Measurements from ENCODE around the gene MYO1D. TPM values are rescaled to one million over a fixed set of nuclear protein-coding genes. Genes with fewer than 3 reads are reported as not detected.
A peak's percentile ranks its signal among the peaks of the same experiment; 100 is the strongest.

MYO1D gene
- total RNA-seq, 1 experiment from 2014 or later: 1.3 TPM

DNA sequence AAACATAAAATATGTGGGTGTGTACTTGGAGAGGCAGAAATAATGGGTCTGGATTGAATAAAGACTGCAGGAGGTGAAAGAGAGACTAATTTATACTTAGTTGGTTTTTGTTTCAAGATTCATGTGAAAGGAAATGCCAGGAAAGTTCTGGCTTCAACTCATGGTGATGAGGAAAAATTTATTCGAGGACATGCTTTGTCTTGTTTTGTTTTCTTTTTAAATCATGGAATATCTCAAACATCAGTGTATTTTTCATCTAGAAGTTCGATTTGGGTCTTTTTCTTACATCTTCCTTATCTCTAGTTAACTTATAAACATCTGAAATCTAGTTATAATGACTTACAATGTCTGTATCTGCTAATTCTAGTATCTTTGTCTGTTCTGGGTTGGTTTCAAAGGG lies 275.1 kb downstream of the MYO1D start:
- CTCF ChIA-PET: no interaction called here
- no TSS peak for BruUV-seq (replicated peaks)
- DNase-seq (ENCODE audit: low read depth, low spot score) (no peak), ATAC-seq (no peak)
- POLR2A ChIA-PET: no interaction called here
- no peaks in the 10 kb centered on the region for H3K9me3 ChIP-seq (ENCODE audit: control insufficient read depth, insufficient read depth, low read depth, low read length)
- no peaks in the 10 kb centered on the region for H3K36me3 ChIP-seq (ENCODE audit: control insufficient read depth, insufficient read depth, low read length)
- TF ChIP-seq, protein P1, sequence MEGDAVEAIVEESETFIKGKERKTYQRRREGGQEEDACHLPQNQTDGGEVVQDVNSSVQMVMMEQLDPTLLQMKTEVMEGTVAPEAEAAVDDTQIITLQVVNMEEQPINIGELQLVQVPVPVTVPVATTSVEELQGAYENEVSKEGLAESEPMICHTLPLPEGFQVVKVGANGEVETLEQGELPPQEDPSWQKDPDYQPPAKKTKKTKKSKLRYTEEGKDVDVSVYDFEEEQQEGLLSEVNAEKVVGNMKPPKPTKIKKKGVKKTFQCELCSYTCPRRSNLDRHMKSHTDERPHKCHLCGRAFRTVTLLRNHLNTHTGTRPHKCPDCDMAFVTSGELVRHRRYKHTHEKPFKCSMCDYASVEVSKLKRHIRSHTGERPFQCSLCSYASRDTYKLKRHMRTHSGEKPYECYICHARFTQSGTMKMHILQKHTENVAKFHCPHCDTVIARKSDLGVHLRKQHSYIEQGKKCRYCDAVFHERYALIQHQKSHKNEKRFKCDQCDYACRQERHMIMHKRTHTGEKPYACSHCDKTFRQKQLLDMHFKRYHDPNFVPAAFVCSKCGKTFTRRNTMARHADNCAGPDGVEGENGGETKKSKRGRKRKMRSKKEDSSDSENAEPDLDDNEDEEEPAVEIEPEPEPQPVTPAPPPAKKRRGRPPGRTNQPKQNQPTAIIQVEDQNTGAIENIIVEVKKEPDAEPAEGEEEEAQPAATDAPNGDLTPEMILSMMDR (IDR thresholded peaks at IDR 0.05): no peak
- TF ChIP-seq TCF7L2 (IDR thresholded peaks at IDR 0.05; ENCODE audit: low read depth, low read length) (no peak), POLR2AphosphoS5 (IDR thresholded peaks at IDR 0.05; ENCODE audit: low read depth, low read length) (no peak), SIN3A (IDR thresholded peaks at IDR 0.05; ENCODE audit: borderline replicate concordance, insufficient read depth, low read depth, low read length) (no peak)
- TF ChIP-seq, protein P2, sequence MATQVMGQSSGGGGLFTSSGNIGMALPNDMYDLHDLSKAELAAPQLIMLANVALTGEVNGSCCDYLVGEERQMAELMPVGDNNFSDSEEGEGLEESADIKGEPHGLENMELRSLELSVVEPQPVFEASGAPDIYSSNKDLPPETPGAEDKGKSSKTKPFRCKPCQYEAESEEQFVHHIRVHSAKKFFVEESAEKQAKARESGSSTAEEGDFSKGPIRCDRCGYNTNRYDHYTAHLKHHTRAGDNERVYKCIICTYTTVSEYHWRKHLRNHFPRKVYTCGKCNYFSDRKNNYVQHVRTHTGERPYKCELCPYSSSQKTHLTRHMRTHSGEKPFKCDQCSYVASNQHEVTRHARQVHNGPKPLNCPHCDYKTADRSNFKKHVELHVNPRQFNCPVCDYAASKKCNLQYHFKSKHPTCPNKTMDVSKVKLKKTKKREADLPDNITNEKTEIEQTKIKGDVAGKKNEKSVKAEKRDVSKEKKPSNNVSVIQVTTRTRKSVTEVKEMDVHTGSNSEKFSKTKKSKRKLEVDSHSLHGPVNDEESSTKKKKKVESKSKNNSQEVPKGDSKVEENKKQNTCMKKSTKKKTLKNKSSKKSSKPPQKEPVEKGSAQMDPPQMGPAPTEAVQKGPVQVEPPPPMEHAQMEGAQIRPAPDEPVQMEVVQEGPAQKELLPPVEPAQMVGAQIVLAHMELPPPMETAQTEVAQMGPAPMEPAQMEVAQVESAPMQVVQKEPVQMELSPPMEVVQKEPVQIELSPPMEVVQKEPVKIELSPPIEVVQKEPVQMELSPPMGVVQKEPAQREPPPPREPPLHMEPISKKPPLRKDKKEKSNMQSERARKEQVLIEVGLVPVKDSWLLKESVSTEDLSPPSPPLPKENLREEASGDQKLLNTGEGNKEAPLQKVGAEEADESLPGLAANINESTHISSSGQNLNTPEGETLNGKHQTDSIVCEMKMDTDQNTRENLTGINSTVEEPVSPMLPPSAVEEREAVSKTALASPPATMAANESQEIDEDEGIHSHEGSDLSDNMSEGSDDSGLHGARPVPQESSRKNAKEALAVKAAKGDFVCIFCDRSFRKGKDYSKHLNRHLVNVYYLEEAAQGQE (IDR thresholded peaks at IDR 0.05; ENCODE audit: insufficient read depth in 1 of 2, low read depth in 2 of 2, low read length in 1 of 2): no peak
- intact Hi-C loops (cut with micrococcal nuclease; ENCODE audit: unreplicated experiment) (loop anchor here (10.0 kb wide), 1 partner anchor 107 kb away; no protein-coding TSS in a partner anchor), in situ Hi-C loops (cut with HindIII; ENCODE audit: low pct_unique_long_range_greater_than_20kb, low sequenced_read_pairs) (no loop called here)
- no peaks in the 10 kb centered on the region for H3K27me3 ChIP-seq (ENCODE audit: control insufficient read depth, insufficient read depth, low read length)
- H3K4me3 ChIP-seq (ENCODE audit: low read depth in 2 of 2, low read length in 2 of 2): no peak overlapping the region
- no peak overlapping the region for H3K27ac ChIP-seq (ENCODE audit: low read length)
- H3K4me1 ChIP-seq (ENCODE audit: control insufficient read depth, insufficient read depth, low read length): no peaks in the 10 kb centered on the region

DNA sequence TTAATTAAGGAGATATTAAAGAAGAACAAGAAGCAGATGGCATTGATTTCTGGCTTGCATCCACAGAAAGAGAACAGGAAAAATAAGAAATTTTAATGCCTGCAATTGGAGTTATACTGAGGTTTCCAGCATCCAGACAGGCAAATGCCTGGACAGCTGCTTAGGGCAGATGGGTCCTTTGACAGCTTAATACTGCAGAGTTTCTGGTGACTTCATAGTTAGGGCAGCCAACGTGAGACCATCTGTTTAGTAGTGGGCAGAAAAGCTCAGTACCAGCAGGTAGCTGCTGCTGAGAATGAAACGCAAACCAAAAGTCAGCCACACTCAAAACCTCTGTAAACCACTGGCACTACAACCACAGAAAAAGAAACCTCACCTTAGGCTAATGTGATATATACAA lies 280.3 kb downstream of the MYO1D start:
- POLR2A ChIA-PET: no interaction called here
- CTCF ChIA-PET: no interaction called here
- DNase-seq (ENCODE audit: low read depth, low spot score): no peak

DNA sequence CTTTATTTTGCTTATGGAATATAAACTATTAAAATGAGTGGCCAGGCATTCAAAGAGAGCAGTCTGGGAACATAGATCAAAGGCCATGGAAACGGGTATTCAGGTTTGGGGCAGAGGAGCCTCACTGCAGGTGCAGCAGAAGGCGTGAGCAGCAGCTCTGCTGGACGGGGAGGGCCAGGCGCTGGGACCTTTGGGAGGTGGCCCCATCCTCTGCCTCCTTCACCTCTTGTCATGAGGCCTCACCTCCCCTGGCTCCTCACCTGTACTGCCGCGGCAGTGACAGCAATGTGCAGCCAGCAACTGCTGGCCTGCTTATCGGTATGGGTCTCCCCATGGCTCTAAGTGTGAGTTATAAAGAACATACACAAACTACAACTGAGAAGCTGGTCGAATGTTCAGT lies 280.7 kb downstream of the MYO1D start:
- H3K27me3 ChIP-seq (ENCODE audit: control insufficient read depth, insufficient read depth, low read length): no peaks in the 10 kb centered on the region
- in situ Hi-C loops (cut with HindIII; ENCODE audit: low pct_unique_long_range_greater_than_20kb, low sequenced_read_pairs) (no loop called here), intact Hi-C loops (cut with micrococcal nuclease; ENCODE audit: unreplicated experiment) (no loop called here)
- POLR2A ChIA-PET: no interaction called here
- ATAC-seq (0 out of 2 replicates have a peak, but pooled peaks have one; percentile 26), DNase-seq (ENCODE audit: low read depth, low spot score) (no peak)
- no peak overlapping the region for H3K27ac ChIP-seq (ENCODE audit: low read length)
- no TSS peak for BruUV-seq (replicated peaks)
- no peak overlapping the region for H3K4me3 ChIP-seq (ENCODE audit: low read depth in 2 of 2, low read length in 2 of 2)
- H3K36me3 ChIP-seq (ENCODE audit: control insufficient read depth, insufficient read depth, low read length): no peaks in the 10 kb centered on the region
- H3K9me3 ChIP-seq (ENCODE audit: control insufficient read depth, insufficient read depth, low read depth, low read length): no peaks in the 10 kb centered on the region
- no peak for TF ChIP-seq SIN3A (IDR thresholded peaks at IDR 0.05; ENCODE audit: borderline replicate concordance, insufficient read depth, low read depth, low read length)
- TF ChIP-seq TCF7L2 (IDR thresholded peaks at IDR 0.05; ENCODE audit: low read depth, low read length): no peak
- TF ChIP-seq, protein P2 (IDR thresholded peaks at IDR 0.05; ENCODE audit: insufficient read depth in 1 of 2, low read depth in 2 of 2, low read length in 1 of 2): no peak
- no peak for TF ChIP-seq POLR2AphosphoS5 (IDR thresholded peaks at IDR 0.05; ENCODE audit: low read depth, low read length)
- TF ChIP-seq, protein P1 (IDR thresholded peaks at IDR 0.05): no peak
- H3K4me1 ChIP-seq (ENCODE audit: control insufficient read depth, insufficient read depth, low read length): no peaks in the 10 kb centered on the region
- CTCF ChIA-PET: no interaction called here

More for the DNA sequence above, 280.3 kb downstream of the MYO1D start:
- intact Hi-C loops (cut with micrococcal nuclease; ENCODE audit: unreplicated experiment): no loop called here
- peak; percentile 34; the same call in 1 of the 2 replicates for ATAC-seq
- no peak for TF ChIP-seq TCF7L2 (IDR thresholded peaks at IDR 0.05; ENCODE audit: low read depth, low read length)
- Histone ChIP-seq H3K9me3 (ENCODE audit: control insufficient read depth, insufficient read depth, low read depth, low read length) (no peaks in the 10 kb centered on the region), H3K27ac (ENCODE audit: low read length) (no peak overlapping the region), H3K27me3 (ENCODE audit: control insufficient read depth, insufficient read depth, low read length) (no peaks in the 10 kb centered on the region), H3K4me1 (ENCODE audit: control insufficient read depth, insufficient read depth, low read length) (no peaks in the 10 kb centered on the region), H3K4me3 (ENCODE audit: low read depth in 2 of 2, low read length in 2 of 2) (no peak overlapping the region), H3K36me3 (ENCODE audit: control insufficient read depth, insufficient read depth, low read length) (no peaks in the 10 kb centered on the region)
- in situ Hi-C loops (cut with HindIII; ENCODE audit: low pct_unique_long_range_greater_than_20kb, low sequenced_read_pairs): no loop called here
- BruUV-seq (replicated peaks): no TSS peak

Data from Panc1 (cell line).